ENCODE measurements around the gene CFAP161. TPM values are rescaled to one million over a fixed set of nuclear protein-coding genes. Genes with fewer than 3 reads are reported as not detected.

CFAP161 gene
- total RNA-seq, 1 experiment from 2014 or later, result 0.59 TPM

GRCh38 chr15:81098349-81098748, 35.7 kb upstream of the CFAP161 start:
- no peaks in the 10 kb centered on the region for H3K36me3 ChIP-seq (replicated peaks; ENCODE audit: control insufficient read depth, insufficient read depth, low read length)
- no peak overlapping the region for H3K4me3 ChIP-seq (ENCODE audit: insufficient read depth, low read depth, low read length)
- H3K27me3 ChIP-seq (ENCODE audit: control insufficient read depth, insufficient read depth, low read length), result no peaks in the 10 kb centered on the region
- no peak for DNase-seq

GRCh38 chr15:81098861-81099651, 35.0 kb upstream of the CFAP161 start:
- Histone ChIP-seq H3K27me3 (ENCODE audit: control insufficient read depth, insufficient read depth, low read length) (no peaks in the 10 kb centered on the region), H3K4me3 (ENCODE audit: insufficient read depth, low read depth, low read length) (no peak overlapping the region), H3K36me3 (replicated peaks; ENCODE audit: control insufficient read depth, insufficient read depth, low read length) (no peaks in the 10 kb centered on the region)
- DNase-seq, result no peak

DNA sequence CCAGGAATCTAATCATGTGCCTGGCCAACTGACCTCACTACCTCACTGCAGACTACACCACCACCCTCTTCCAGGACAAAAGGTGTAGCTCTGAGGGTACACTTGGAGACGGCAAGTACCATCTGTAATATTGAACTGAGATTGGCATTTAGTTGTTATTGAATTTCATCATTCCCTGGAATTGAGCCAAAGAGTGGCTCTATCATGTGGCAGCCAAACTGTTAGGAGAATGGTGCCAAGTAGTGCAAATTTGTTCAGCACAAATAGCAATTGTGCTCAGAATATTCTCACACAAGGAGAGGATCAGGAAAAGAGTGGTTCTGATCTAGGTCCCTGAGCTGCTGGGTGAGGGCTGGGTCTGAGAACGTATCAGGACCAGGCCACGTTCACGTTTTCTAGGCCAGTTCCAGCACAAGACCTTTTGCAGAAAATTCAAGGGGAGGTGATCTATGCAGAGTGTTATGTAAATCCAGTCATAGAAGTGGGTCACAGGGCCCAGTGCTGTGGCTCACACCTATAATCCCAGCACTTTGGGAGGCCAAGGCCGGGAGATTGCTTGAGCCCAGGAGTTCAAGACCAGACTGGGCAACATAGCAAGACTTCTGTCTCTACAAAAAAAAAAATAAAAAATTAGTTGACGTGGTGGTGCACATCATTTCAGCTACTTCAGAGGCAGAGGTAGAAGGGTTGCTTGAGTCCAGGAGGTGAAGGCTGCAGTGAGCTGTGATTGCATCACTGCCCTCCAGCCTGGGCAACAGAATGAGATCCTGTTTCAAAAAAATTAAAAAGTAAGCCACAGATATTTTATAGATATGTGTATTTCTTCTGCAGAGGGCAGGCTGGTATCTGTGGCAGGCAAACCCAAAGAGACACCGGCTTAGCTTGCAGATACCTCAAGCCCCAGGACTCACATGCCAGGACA, 31.9 kb upstream of the CFAP161 start:
- Histone ChIP-seq H3K27me3 (ENCODE audit: control insufficient read depth, insufficient read depth, low read length) (no peaks in the 10 kb centered on the region), H3K36me3 (replicated peaks; ENCODE audit: control insufficient read depth, insufficient read depth, low read length) (no peaks in the 10 kb centered on the region)
- no peak for DNase-seq

GRCh38 chr15:81103857-81104256, 30.2 kb upstream of the CFAP161 start:
- no peaks in the 10 kb centered on the region for H3K36me3 ChIP-seq (replicated peaks; ENCODE audit: control insufficient read depth, insufficient read depth, low read length)
- no peak for DNase-seq
- no peaks in the 10 kb centered on the region for H3K27me3 ChIP-seq (ENCODE audit: control insufficient read depth, insufficient read depth, low read length)
- no peak overlapping the region for H3K4me3 ChIP-seq (ENCODE audit: insufficient read depth, low read depth, low read length)

More for the DNA sequence above, 31.9 kb upstream of the CFAP161 start:
- H3K4me3 ChIP-seq (ENCODE audit: insufficient read depth, low read depth, low read length), result no peak overlapping the region

DNA sequence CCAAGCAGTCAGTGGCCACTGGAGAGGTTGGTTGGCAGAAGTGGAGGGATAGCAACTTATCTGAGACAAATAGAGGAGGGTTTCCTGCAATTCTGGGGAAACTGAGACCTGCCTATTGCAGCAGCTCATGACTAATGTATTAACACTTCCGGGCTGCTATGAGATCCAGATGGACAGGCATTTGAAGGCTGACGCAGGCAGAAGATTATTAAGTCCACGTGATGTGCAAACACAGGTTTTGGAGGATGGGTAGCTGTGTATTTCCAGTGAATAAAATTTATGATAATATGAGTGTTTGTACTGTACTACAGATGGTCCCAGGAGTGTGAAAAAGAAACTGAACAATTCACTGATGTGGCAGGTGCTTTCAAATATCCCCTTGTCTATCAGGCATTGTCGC, 28.5 kb upstream of the CFAP161 start:
- DNase-seq, result no peak

GRCh38 chr15:81106560-81106959, 27.5 kb upstream of the CFAP161 start:
- Histone ChIP-seq H3K27me3 (ENCODE audit: control insufficient read depth, insufficient read depth, low read length) (no peaks in the 10 kb centered on the region), H3K36me3 (replicated peaks; ENCODE audit: control insufficient read depth, insufficient read depth, low read length) (no peaks in the 10 kb centered on the region)
- peak; percentile 46 for DNase-seq

More for the DNA sequence above, 28.5 kb upstream of the CFAP161 start:
- H3K36me3 ChIP-seq (replicated peaks; ENCODE audit: control insufficient read depth, insufficient read depth, low read length), result no peaks in the 10 kb centered on the region
- no peak overlapping the region for H3K4me3 ChIP-seq (ENCODE audit: insufficient read depth, low read depth, low read length)
- H3K27me3 ChIP-seq (ENCODE audit: control insufficient read depth, insufficient read depth, low read length), result no peaks in the 10 kb centered on the region

GRCh38 chr15:81107889-81108288, 26.2 kb upstream of the CFAP161 start:
- H3K27me3 ChIP-seq (ENCODE audit: control insufficient read depth, insufficient read depth, low read length), result no peaks in the 10 kb centered on the region
- no peak for DNase-seq
- H3K36me3 ChIP-seq (replicated peaks; ENCODE audit: control insufficient read depth, insufficient read depth, low read length), result no peaks in the 10 kb centered on the region
- no peak overlapping the region for H3K4me3 ChIP-seq (ENCODE audit: insufficient read depth, low read depth, low read length)

More at GRCh38 chr15:81106560-81106959, 27.5 kb upstream of the CFAP161 start:
- no peak overlapping the region for H3K4me3 ChIP-seq (ENCODE audit: insufficient read depth, low read depth, low read length)

DNA sequence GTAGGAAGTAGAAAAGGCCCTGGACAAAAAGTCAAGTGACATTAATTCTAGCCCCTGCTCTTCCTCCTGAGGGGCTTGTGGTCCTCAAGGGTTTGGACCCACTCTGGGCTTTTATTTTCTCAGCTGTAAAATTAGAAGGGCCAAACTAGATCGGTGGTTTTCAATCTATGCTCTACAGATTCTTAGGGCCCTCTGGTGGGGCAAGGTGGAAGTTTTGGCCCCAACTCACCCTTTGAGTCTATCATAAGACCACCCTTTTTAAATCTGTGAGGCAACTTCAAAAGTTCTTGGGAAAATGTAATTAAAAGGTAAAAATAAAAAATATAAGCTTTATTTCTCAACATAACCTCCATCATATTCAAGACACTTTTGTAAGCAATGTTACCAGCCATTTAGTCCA, 25.6 kb upstream of the CFAP161 start:
- peak; percentile 44 for DNase-seq
- no peaks in the 10 kb centered on the region for H3K36me3 ChIP-seq (replicated peaks; ENCODE audit: control insufficient read depth, insufficient read depth, low read length)
- no peak overlapping the region for H3K4me3 ChIP-seq (ENCODE audit: insufficient read depth, low read depth, low read length)
- no peaks in the 10 kb centered on the region for H3K27me3 ChIP-seq (ENCODE audit: control insufficient read depth, insufficient read depth, low read length)

DNA sequence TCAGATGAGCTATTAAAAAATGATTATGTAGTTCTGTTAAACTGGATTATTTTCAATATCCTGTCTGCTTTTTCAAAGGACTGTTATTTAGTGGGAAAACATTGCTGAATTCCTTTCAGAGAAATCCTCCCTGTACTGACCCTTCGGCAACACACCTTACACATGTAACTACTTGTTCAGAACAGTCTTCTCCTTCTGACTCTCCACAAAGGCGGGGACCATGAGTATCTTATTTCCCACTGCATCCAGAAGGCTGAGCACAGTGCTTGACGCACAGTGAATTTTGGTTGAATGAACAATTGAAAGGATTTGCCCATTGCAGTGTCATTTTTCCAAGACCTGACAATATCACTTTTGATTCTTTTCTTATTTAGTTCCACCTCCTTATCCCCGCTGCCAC, 23.1 kb upstream of the CFAP161 start:
- no peak overlapping the region for H3K4me3 ChIP-seq (ENCODE audit: insufficient read depth, low read depth, low read length)
- H3K36me3 ChIP-seq (replicated peaks; ENCODE audit: control insufficient read depth, insufficient read depth, low read length), result no peaks in the 10 kb centered on the region
- DNase-seq, result no peak
- no peaks in the 10 kb centered on the region for H3K27me3 ChIP-seq (ENCODE audit: control insufficient read depth, insufficient read depth, low read length)

DNA sequence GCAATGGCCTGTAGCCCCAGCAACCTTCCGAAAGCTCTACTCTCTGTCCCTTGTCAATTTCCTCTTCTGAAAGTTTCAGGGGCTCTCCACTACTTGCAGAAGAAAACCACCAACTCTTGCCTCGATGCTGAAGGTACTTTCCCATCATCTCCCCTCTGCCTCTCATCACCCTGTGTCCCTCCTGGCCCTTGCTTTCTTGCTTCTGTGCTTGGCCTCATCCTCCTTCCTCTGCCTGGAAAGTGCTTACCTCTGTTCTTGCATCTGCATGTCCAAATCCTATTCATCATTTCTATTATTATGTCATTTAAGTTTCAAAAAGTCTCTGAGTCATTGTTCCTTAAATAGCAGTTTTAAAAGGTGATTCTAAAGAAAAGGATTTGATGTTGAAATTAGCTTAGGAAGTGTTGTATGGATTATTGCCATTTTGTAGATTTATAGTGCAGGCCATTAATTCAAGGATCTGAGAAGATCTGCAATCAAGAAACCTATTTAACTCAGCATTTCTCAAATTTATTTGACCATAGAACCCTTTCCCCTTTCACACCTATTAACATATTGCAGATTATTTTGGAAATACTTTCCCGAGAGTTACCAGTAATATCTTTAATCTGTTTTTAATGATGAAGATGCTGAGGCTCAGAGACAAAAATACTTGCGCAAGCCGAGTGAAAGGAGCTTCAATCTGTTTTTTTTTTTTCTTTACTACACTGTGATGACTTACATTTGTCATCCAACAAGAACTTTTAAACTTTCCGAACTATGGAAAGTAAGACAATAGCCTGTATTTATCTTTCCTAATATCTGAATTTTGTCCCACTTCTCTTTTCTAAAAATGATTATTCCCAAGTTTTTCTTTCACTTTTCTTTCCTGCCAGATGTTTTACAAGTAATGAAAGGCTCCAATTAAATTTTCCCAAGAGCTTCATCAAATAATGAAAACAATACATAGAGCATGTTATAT, 22.3 kb upstream of the CFAP161 start:
- Histone ChIP-seq H3K36me3 (replicated peaks; ENCODE audit: control insufficient read depth, insufficient read depth, low read length) (no peaks in the 10 kb centered on the region), H3K4me3 (ENCODE audit: insufficient read depth, low read depth, low read length) (no peak overlapping the region), H3K27me3 (ENCODE audit: control insufficient read depth, insufficient read depth, low read length) (no peaks in the 10 kb centered on the region)
- DNase-seq, result no peak

GRCh38 chr15:81113204-81113657, 20.8 kb upstream of the CFAP161 start:
- H3K4me3 ChIP-seq (ENCODE audit: insufficient read depth, low read depth, low read length), result no peak overlapping the region
- DNase-seq, result no peak
- no peaks in the 10 kb centered on the region for H3K36me3 ChIP-seq (replicated peaks; ENCODE audit: control insufficient read depth, insufficient read depth, low read length)
- no peaks in the 10 kb centered on the region for H3K27me3 ChIP-seq (ENCODE audit: control insufficient read depth, insufficient read depth, low read length)

DNA sequence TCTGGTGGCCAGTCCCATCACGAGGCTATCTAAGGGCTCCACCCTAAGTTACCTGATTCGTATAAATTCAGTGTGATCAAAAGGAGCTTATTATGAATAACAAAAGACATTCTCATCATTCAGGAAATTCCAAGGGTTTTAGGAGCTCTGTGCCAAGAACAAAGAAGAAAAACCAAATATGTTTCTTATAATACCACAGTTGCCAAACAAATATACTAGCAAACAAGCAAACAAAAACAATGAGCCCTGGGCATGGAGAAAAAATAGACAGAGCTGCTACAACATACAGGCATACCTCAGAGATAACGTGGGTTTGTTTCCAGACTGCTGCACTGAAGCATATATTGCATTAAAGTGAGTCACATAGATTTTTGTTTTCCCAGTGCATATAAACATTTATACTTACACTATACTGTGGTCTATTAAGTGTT, 20.2 kb upstream of the CFAP161 start:
- Histone ChIP-seq H3K27me3 (ENCODE audit: control insufficient read depth, insufficient read depth, low read length) (no peaks in the 10 kb centered on the region), H3K4me3 (ENCODE audit: insufficient read depth, low read depth, low read length) (no peak overlapping the region), H3K36me3 (replicated peaks; ENCODE audit: control insufficient read depth, insufficient read depth, low read length) (no peaks in the 10 kb centered on the region)
- no peak for DNase-seq

GRCh38 chr15:81115054-81115939, 18.8 kb upstream of the CFAP161 start:
- no peak overlapping the region for H3K4me3 ChIP-seq (ENCODE audit: insufficient read depth, low read depth, low read length)
- no peak for DNase-seq

More at GRCh38 chr15:81115054-81115939, 18.8 kb upstream of the CFAP161 start:
- Histone ChIP-seq H3K36me3 (replicated peaks; ENCODE audit: control insufficient read depth, insufficient read depth, low read length) (no peaks in the 10 kb centered on the region), H3K27me3 (ENCODE audit: control insufficient read depth, insufficient read depth, low read length) (no peaks in the 10 kb centered on the region)
